PC-9 (cell line): Measurements from ENCODE around the gene DNAJC30. TPM values are rescaled to one million over a fixed set of nuclear protein-coding genes. Genes with fewer than 3 reads are reported as not detected.

ENCODE experiments used
- BruUV-seq: library from RNA; stranded (reverse); fragments of 400-500 nt; replicated peaks from 2 replicates; lab custom pipeline; 2021; lab: Mats Ljungman, UMichigan
- CTCF ChIA-PET: fragments of 300-600 bp; sonication (Branson Sonifier 250); formaldehyde crosslinking; loops from one replicate; lab custom pipeline; 2022; ENCODE audit warnings: antibody characterized with exemption; lab: Charles Lee
- POLR2A ChIA-PET: fragments of 300-600 bp; sonication (Branson Sonifier 250); formaldehyde crosslinking; loops from one replicate; lab custom pipeline; 2022; ENCODE audit warnings: antibody characterized with exemption; ENCODE audit not compliant: unreplicated experiment; lab: Charles Lee
- DNase-seq, 2 experiments: peaks; one replicate each; pipeline versions ENCODE4 v3.0.0 to v3.0.0-alpha.2; 2015 to 2022; ENCODE audit warnings: mixed read lengths in 1 of 2
- H2AFZ ChIP-seq: fragments of 200-600 bp; sonication (generic); 2 replicates; pipeline ENCODE4 v1.8.1; 2017; ENCODE audit warnings: antibody characterized with exemption
- H3F3A ChIP-seq: fragments of 200-600 bp; sonication (generic); 2 replicates; pipeline ENCODE4 v1.8.1; 2017; ENCODE audit warnings: antibody characterized with exemption, mild to moderate bottlenecking, low read depth; ENCODE audit not compliant: insufficient read depth
- H3K27ac ChIP-seq: fragments of 200-600 bp; sonication (generic); 2 replicates; pipeline ENCODE4 v1.6.1; 2016; ENCODE audit warnings: mixed run types
- H3K27me3 ChIP-seq: fragments of 200-600 bp; sonication (generic); 2 replicates; pipeline ENCODE4 v1.6.1; 2016; ENCODE audit warnings: low read depth, mixed run types; ENCODE audit not compliant: insufficient read depth
- H3K36me3 ChIP-seq: fragments of 200-600 bp; sonication (generic); 2 replicates; pipeline ENCODE4 v1.6.1; 2016; ENCODE audit warnings: low read depth, mixed run types
- H3K4me1 ChIP-seq: fragments of 200-600 bp; sonication (generic); replicated peaks from 2 replicates; pipeline ENCODE4 v1.6.1; 2016; ENCODE audit warnings: mixed run types; ENCODE audit not compliant: insufficient read depth
- H3K4me2 ChIP-seq: fragments of 200-600 bp; sonication (generic); 2 replicates; pipeline ENCODE4 v1.6.1; 2017; ENCODE audit warnings: mixed run types
- H3K4me3 ChIP-seq: fragments of 200-600 bp; sonication (generic); 2 replicates; pipeline ENCODE4 v1.6.1; 2016; ENCODE audit warnings: mixed run types
- H3K79me2 ChIP-seq: fragments of 200-600 bp; sonication (generic); 2 replicates; pipeline ENCODE4 v1.6.1; 2017; ENCODE audit warnings: low read depth, mixed run types
- H3K9me2 ChIP-seq: fragments of 200-600 bp; sonication (generic); 2 replicates; pipeline ENCODE4 v1.8.1; 2017; ENCODE audit warnings: mild to moderate bottlenecking; ENCODE audit not compliant: insufficient read depth
- H3K9me3 ChIP-seq: fragments of 200-600 bp; sonication (generic); 2 replicates; pipeline ENCODE4 v1.8.1; 2016; ENCODE audit warnings: low read depth; ENCODE audit not compliant: insufficient read depth
- H4K20me1 ChIP-seq: fragments of 200-600 bp; sonication (generic); 2 replicates; pipeline ENCODE4 v1.8.1; 2017; ENCODE audit not compliant: insufficient read depth
- CTCF ChIP-seq: fragments of 200-600 bp; sonication (generic); conservative IDR thresholded peaks from 2 replicates; pipeline ENCODE4 v1.6.1; 2017; ENCODE audit warnings: mixed run types, antibody characterized with exemption, mild to moderate bottlenecking, moderate library complexity
- EZH2 ChIP-seq: fragments of 200-600 bp; sonication (generic); IDR thresholded peaks from 2 replicates; pipeline ENCODE4 v1.8.0; 2017; ENCODE audit warnings: antibody characterized with exemption, low read depth
- intact Hi-C: fragments of 100-400 bp; cut with micrococcal nuclease; formaldehyde crosslinking; loops from one replicate; pipeline ENCODE4 v1.10.0; 2022; ENCODE audit not compliant: unreplicated experiment
- total RNA-seq: library from RNA; stranded (reverse); gene quantifications from 2 replicates; pipeline ENCODE4 v1.2.3, GENCODE V29; 2021

The DNAJC30 gene
- total RNA-seq, 1 experiment from 2014 or later, result 9.5 TPM

GRCh38 chr7:73669288-73669701 lies 14.0 kb downstream of the DNAJC30 start:
- Histone ChIP-seq H3K27me3 (no peaks in the 10 kb centered on the region), H3K79me2 (no peaks in the 10 kb centered on the region), H3K27ac (no peak overlapping the region), H3K4me3 (no peak overlapping the region), H2AFZ (no peak overlapping the region), H3K9me3 (no peaks in the 10 kb centered on the region), H3K4me1 (0 out of 2 replicates have a peak, but pooled peaks cover 4% of the 10 kb centered on the region), H3K9me2 (no peaks in the 10 kb centered on the region), H3F3A (peaks cover 16% of the 10 kb centered on the region; the same call in 1 of the 2 replicates), H4K20me1 (no peaks in the 10 kb centered on the region), H3K36me3 (no peaks in the 10 kb centered on the region), H3K4me2 (peak overlapping the region; percentile 75; the same call in 1 of the 2 replicates)
- intact Hi-C loops, result loop anchor here (5.0 kb wide), 3 partner anchors 42 to 147 kb away; partner anchors contain the start of genes BAZ1B and STX1A
- no peak for DNase-seq
- BruUV-seq, result no TSS peak
- ChIA-PET POLR2A (no interaction called here), CTCF (interaction anchor here (0.6 kb wide), 2 partner anchors 92 to 471 kb away, joined by 10 to 14 read pairs; no protein-coding TSS in a partner anchor)
- no peak for TF ChIP-seq CTCF
- no peak for TF ChIP-seq EZH2

GRCh38 chr7:73668886-73669230 lies 14.4 kb downstream of the DNAJC30 start:
- H3K36me3 ChIP-seq, result no peaks in the 10 kb centered on the region
- ChIA-PET POLR2A (no interaction called here), CTCF (interaction anchor here (0.6 kb wide), 2 partner anchors 92 to 472 kb away, joined by 10 to 14 read pairs; no protein-coding TSS in a partner anchor)
- H3K79me2 ChIP-seq, result no peaks in the 10 kb centered on the region
- TF ChIP-seq CTCF (no peak), EZH2 (no peak)
- 0 out of 2 replicates have a peak, but pooled peaks cover 4% of the 10 kb centered on the region for H3K4me1 ChIP-seq
- H3K4me2 ChIP-seq, result peak overlapping the region; percentile 75
- DNase-seq, result no peak
- BruUV-seq, result no TSS peak
- peaks cover 16% of the 10 kb centered on the region; the same call in 1 of the 2 replicates for H3F3A ChIP-seq
- 0 out of 2 replicates have a peak overlapping the region, but pooled peaks have one; percentile 73 for H2AFZ ChIP-seq
- no peaks in the 10 kb centered on the region for H3K9me3 ChIP-seq
- no peaks in the 10 kb centered on the region for H3K9me2 ChIP-seq
- H3K27me3 ChIP-seq, result no peaks in the 10 kb centered on the region
- no peak overlapping the region for H3K27ac ChIP-seq
- no peaks in the 10 kb centered on the region for H4K20me1 ChIP-seq
- intact Hi-C loops, result loop anchor here (5.0 kb wide), 3 partner anchors 42 to 147 kb away; partner anchors contain the start of genes BAZ1B and STX1A
- H3K4me3 ChIP-seq, result peak overlapping the region; percentile 40; the same call in 1 of the 2 replicates

DNA sequence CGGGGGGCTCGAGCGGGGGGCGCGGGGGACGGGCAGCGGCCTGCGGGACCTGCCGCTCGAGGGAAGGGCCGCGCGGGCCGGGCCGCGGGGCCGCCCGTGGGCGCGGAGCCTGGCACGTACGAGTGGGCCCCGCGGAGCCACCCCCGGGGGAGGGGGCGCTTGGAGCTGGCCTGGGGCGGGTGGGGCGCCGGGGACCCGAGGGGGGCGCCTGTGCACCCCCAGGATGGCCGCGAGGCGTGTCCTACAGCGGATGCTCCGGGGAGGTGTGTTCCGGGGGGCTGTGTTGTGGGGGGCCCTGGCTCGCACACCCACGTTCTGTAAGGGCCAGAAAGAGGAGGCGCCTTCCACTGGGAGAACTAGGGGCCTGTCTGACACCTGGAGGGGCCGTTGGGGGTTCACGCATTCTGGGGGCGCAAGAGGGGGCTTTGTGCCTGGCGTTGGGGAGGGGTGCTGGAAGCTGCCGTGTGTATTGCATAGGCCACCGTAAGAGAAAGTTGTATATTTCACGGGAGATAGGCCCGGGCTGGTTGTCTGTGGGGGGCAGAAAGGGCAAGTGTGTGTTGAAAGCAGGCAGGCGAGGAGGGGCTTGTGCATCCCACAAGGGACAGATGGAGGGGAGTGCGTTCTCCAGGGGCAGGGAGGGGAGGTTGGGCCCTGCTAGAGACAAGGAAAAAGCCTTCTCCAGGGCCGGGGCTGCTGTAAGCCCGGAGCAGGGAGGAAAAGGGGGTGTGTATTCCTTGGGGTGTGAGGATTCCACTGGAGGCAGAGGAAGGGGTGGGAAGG lies 15.0 kb downstream of the DNAJC30 start:
- H2AFZ ChIP-seq, result peak overlapping the region; percentile 73
- H3K27ac ChIP-seq, result no peak overlapping the region
- no peaks in the 10 kb centered on the region for H3K79me2 ChIP-seq
- CTCF ChIA-PET, result interaction anchor here (0.6 to 0.7 kb wide), 3 partner anchors 61 to 1317 kb away, joined by 3 to 14 read pairs (median 3); no protein-coding TSS in a partner anchor
- no TSS peak for BruUV-seq
- TF ChIP-seq CTCF (no peak), EZH2 (no peak)
- no peak for DNase-seq
- H3K4me1 ChIP-seq, result 0 out of 2 replicates have a peak, but pooled peaks cover 4% of the 10 kb centered on the region
- peak overlapping the region; percentile 75 for H3K4me2 ChIP-seq
- peak overlapping the region; percentile 40; the same call in 1 of the 2 replicates for H3K4me3 ChIP-seq
- no peaks in the 10 kb centered on the region for H4K20me1 ChIP-seq
- POLR2A ChIA-PET, result no interaction called here
- no peaks in the 10 kb centered on the region for H3K9me2 ChIP-seq
- H3K36me3 ChIP-seq, result no peaks in the 10 kb centered on the region
- H3K9me3 ChIP-seq, result no peaks in the 10 kb centered on the region
- H3F3A ChIP-seq, result peaks cover 21% of the 10 kb centered on the region; the same call in 1 of the 2 replicates
- H3K27me3 ChIP-seq, result no peaks in the 10 kb centered on the region
- intact Hi-C loops, result loop anchor here (5.0 kb wide), 3 partner anchors 41 to 146 kb away; partner anchors contain the start of genes BAZ1B and STX1A
